22Rv1 (cell line): Measurements from ENCODE around the gene DNM3.

Experiments
- ZFX ChIP-seq: fragments of 450-650 bp; IDR thresholded peaks from 2 replicates; pipeline ENCODE4 v1.6.1; 2017; ENCODE audit warnings: antibody characterized with exemption, borderline replicate concordance
- TF ChIP-seq, protein P1 (sequence below): fragments of 450-650 bp; IDR thresholded peaks from 2 replicates; pipeline ENCODE4 v1.5.1; 2017; ENCODE audit warnings: mild to moderate bottlenecking

DNA sequence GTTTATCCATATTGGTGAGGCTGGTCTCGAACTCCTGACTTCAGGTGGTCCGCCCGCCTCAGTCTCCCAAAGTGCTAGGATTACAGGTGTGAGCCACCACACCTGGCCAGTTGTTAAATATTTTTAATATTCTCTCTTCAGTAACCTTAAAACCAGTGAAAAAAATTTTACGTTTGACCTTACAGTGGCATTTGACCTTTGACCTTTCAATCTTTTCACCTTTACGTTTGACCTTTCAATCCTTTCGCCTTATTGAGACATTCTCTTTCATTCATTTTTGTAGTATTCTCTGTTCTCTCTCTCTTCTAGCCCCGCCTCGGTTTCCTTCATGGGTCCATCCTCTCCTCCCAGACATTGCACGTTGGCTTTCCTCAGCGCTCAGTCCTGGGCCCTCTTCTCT, 277.9 kb downstream of the DNM3 start:
- TF ChIP-seq, protein P1, sequence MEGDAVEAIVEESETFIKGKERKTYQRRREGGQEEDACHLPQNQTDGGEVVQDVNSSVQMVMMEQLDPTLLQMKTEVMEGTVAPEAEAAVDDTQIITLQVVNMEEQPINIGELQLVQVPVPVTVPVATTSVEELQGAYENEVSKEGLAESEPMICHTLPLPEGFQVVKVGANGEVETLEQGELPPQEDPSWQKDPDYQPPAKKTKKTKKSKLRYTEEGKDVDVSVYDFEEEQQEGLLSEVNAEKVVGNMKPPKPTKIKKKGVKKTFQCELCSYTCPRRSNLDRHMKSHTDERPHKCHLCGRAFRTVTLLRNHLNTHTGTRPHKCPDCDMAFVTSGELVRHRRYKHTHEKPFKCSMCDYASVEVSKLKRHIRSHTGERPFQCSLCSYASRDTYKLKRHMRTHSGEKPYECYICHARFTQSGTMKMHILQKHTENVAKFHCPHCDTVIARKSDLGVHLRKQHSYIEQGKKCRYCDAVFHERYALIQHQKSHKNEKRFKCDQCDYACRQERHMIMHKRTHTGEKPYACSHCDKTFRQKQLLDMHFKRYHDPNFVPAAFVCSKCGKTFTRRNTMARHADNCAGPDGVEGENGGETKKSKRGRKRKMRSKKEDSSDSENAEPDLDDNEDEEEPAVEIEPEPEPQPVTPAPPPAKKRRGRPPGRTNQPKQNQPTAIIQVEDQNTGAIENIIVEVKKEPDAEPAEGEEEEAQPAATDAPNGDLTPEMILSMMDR: no peak
- TF ChIP-seq ZFX: no peak
